Measurements from ENCODE around the gene PDLIM7.
A peak's percentile ranks its signal among the peaks of the same experiment; 100 is the strongest.

Gene PDLIM7

GRCh38 chr5:177524539-177524900, 27.1 kb upstream of the PDLIM7 start:
- DNase-seq (ENCODE audit: low spot score): no peak

GRCh38 chr5:177523711-177524538, 26.5 kb upstream of the PDLIM7 start:
- no peak for DNase-seq (ENCODE audit: low spot score)

GRCh38 chr5:177520916-177521513, 23.6 kb upstream of the PDLIM7 start:
- DNase-seq (ENCODE audit: low spot score): peak; percentile 56

DNA sequence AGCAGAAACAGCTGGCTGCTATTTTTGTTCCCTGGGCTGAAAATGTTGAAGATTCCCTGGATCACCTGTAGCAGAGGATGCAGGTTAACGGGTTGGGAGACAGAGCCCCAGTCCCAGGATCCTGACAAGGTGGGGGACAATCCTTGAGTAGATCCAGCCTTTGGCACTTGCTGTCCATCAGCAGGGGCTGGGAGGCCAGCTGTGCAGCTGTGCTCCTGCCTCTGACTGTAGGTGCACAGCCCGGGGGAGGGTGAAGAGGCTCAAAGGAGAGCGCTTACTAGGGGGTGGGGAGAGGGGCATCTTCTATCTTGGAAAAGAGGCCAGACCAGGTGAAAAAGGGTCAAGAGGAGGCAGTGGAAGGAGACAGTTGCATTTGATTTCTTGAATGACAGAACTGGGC, 22.9 kb upstream of the PDLIM7 start:
- no peak for DNase-seq (ENCODE audit: low spot score)

- no peak for DNase-seq (ENCODE audit: low spot score)
Observed at GRCh38 chr5:177519463-177520235, 22.2 kb upstream of the PDLIM7 start.

- DNase-seq (ENCODE audit: low spot score): peak; percentile 98
Observed at GRCh38 chr5:177516601-177517568, 19.5 kb upstream of the PDLIM7 start, which contains the start of gene DDX41. DDX41 (minus strand) TSS chr5:177516961; CDS start chr5:177516945, 16 bp downstream.

- no peak for DNase-seq (ENCODE audit: low spot score)
Observed at GRCh38 chr5:177515580-177515979, 18.2 kb upstream of the PDLIM7 start.

GRCh38 chr5:177514541-177514940, 17.1 kb upstream of the PDLIM7 start:
- DNase-seq (ENCODE audit: low spot score): no peak

DNA sequence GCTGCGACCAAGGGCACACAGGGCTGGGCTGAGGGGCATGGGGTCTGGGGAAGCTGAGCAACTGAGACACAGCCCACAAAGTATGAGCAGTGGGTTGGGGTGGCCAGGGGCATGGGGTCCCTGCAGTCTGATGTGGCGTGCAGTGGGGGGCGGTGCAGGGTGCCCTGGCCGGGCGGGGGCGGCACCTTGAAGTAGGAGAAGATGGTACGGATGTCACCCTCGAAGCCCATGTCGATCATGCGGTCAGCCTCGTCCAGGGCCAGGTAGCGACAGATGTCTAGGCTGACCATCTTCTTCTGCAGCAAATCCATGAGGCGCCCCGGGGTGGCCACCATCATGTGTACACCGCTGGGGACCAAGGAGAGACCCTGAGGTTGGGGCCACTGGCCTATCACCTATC, 16.1 kb upstream of the PDLIM7 start:
- DNase-seq (ENCODE audit: low spot score): no peak

- DNase-seq (ENCODE audit: low spot score): no peak
Observed at GRCh38 chr5:177512736-177513380, 15.5 kb upstream of the PDLIM7 start.

GRCh38 chr5:177511796-177512675, 14.6 kb upstream of the PDLIM7 start:
- no peak for DNase-seq (ENCODE audit: low spot score)

DNA sequence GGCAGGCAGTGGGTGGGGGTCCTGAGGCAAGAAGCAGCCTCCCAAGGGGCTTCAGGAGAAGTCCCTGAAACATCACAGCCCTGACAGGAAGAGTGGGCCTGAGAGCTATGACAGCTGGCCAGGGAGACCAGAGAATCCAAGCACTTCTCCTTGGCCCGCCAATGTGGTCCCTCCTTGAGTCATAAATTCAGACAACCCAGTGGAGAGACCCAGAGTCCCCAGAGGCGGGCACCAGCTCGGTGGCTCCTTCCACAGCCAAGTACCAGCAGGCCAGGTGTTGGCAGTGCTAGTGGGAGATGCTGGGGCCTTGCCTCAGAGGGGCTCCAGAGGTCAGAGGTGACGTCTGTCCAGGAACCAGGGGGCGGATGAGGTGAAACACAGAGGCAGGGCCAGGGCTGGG, 13.8 kb upstream of the PDLIM7 start:
- DNase-seq (ENCODE audit: low spot score): no peak

DNA sequence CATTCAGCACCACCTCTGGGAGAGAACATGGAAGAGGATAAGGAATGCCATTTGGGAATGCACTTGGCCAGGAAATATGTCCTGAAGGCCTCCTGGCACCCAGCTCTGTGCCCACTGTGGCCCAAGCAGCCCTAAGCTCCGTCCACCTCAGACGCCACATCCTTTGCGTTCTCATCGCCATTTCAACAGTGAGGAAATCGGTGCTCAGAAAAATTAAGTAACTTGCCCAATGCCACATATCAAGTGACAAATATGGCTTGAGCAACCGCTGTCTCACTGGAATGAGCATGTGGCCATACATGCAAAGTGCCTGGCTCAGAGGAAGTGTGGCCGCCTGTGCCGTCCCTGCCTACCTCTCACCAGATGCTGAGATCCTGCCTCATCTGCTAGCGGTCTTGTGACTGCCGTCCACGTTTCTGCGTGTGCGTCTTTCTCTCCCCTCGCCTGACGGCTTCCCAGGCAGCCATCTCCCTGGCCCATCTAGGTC, 13.2 kb upstream of the PDLIM7 start:
- no peak for DNase-seq (ENCODE audit: low spot score)

DNA sequence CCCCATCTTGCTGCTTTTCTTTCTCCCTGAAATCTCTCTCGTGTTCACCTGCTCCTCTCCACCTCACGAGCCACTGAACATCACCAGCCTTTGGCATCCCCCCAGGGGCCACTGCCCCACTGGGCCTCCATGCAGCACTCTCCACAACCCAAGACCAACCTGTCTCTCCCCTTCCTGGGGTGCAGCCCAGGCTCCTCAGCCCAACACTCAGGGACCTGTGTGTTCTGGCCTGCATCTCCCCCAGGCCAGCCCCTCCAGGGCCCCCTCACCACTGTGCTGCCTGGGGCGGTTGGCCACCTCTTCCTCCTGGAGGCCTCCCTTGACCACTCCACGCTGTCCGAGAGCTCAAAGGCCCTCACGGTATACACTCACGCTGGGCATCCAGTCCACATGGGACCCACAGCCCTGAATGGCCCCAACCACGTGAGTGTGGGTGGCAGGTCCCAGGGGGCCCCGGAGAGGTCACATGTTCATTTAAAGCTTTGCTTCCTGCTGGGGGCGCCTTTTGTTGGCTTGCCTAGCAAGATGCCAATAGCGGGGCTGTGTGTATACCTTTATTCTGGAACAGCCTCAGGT, 12.7 kb upstream of the PDLIM7 start:
- no peak for DNase-seq (ENCODE audit: low spot score)

DNA sequence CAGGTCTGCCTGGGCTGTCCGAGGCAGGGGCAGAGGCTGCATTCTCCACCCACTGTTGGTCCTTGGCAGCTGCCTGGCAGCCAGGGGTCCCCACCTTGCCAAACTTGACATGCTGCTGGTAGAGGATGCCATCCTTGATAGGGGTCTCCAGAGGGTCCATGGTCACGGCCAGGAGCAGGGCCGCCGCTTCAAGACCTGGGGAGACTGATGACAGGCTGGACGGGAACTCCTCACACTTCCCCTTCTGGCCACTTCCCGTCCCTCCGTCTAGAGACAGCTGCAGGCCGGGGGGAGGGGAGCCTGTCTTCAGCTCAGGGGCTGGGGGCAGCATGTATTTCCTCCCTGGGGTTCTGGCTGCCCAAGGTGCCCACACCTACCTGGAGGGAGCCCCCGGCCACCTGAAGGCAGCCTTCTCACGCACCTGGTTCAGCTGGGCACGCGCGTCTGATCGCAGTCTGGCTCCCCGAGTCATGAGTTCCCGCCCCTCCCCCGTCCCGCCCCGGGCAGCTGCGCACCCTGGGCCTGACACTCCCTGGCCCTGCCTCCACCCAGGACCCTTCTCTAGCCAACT, 12.1 kb upstream of the PDLIM7 start, which contains the start of gene DOK3:
Gene DOK3 (minus strand): TSS at position 446 of the 571 bp plus-strand sequence. CDS start 286 bp downstream, at position 160.
- DNase-seq (ENCODE audit: low spot score): no peak

GRCh38 chr5:177508837-177509236, 11.4 kb upstream of the PDLIM7 start:
- no peak for DNase-seq (ENCODE audit: low spot score)

DNA sequence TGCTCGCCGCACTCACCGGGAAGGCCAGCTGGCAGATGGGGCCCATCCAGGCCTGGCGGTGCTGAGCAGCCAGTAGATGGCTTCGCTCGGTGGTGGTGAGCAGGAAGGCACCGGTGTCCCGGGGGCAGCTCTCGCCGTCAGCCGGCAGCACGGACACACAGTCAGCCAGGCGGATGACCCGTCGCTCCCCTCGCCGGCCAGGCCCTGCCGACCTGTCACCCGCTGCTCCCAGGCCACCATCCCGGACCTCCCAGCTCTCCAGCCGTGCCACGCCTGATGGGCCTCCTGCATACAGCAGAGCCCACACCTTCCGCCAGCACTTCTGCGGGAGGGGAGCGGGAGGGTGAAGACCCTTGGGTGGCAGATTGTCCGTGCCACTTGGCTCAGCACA, 10.8 kb upstream of the PDLIM7 start:
- DNase-seq (ENCODE audit: low spot score): no peak

- no peak for DNase-seq (ENCODE audit: low spot score)
Observed at GRCh38 chr5:177507596-177508220, 10.3 kb upstream of the PDLIM7 start.

DNA sequence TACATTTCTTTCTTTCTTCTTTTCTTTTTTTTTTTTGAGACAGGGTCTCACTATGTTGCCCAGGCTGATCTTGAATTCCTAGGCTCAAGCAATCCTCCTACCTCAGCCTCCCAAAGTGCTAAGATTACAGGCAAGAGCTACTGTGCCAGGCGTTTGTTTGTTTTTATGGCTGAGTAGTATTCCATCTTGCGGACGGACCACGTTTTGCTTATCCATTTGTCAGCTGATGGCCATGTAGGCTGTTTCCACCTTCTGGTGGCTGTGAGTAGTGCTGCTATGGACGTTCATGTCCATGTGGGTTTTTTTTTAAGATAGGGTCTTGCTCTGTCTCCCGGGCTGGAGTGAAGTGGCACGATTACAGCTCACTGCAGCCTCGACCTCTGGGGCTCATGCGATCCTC, 9.8 kb upstream of the PDLIM7 start:
- DNase-seq (ENCODE audit: low spot score): no peak

Data from pons (tissue), 1 donor.